Thyroid gland (tissue), 4 donors: ENCODE measurements around the gene LMBRD1.

Source experiments
- POLR2A ChIP-seq, 2 donors: fragments of 450-650 bp; IDR thresholded peaks; one replicate each; pipeline ENCODE4 v1.6.1; 2017; ENCODE audit warnings: antibody characterized with exemption in 2 of 2, mild to moderate bottlenecking in 2 of 2, moderate library complexity in 1 of 2
- TF ChIP-seq, protein P1 (sequence below), 6 experiments: fragments of 200-600 bp in 3 of 6; fragments of 450-650 bp in 3 of 6; sonication (generic) in 3 of 6; IDR thresholded peaks; one replicate each; pipeline ENCODE4 v1.5.1; 2016 to 2019; ENCODE audit warnings: antibody characterized with exemption in 6 of 6, mild to moderate bottlenecking in 2 of 6, inconsistent platforms in 1 of 6, moderate library complexity in 1 of 6

DNA sequence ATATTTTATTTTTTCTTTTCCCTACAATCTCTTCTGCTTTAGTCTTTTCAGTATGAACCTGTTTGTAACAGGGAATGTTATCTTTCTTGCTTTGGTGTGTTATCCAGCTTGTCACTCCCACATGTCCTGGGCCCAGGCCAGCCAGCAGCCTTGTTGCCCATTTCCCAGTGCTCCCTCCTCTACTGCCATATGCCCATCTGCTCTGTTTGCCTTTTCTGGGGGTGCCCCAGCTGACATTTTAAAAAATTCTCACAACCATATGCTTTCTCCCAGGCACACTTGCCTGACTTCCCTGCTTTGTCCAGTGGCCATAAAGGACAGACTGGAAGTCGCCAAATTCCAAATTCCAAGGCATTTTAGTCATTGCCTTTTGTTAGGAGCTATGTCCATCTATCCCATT lies 23.6 kb upstream of the LMBRD1 start:
- TF ChIP-seq, protein P1, sequence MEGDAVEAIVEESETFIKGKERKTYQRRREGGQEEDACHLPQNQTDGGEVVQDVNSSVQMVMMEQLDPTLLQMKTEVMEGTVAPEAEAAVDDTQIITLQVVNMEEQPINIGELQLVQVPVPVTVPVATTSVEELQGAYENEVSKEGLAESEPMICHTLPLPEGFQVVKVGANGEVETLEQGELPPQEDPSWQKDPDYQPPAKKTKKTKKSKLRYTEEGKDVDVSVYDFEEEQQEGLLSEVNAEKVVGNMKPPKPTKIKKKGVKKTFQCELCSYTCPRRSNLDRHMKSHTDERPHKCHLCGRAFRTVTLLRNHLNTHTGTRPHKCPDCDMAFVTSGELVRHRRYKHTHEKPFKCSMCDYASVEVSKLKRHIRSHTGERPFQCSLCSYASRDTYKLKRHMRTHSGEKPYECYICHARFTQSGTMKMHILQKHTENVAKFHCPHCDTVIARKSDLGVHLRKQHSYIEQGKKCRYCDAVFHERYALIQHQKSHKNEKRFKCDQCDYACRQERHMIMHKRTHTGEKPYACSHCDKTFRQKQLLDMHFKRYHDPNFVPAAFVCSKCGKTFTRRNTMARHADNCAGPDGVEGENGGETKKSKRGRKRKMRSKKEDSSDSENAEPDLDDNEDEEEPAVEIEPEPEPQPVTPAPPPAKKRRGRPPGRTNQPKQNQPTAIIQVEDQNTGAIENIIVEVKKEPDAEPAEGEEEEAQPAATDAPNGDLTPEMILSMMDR (IDR thresholded peaks at IDR 0.05): no peak
- no peak for TF ChIP-seq POLR2A (IDR thresholded peaks at IDR 0.05)
